Activated CD8-positive, alpha-beta T cell treated with anti-CD3 and anti-CD28 coated beads for 36 hours (primary cell): ENCODE data around the gene EPHA3. TPM values are rescaled to one million over a fixed set of nuclear protein-coding genes. Genes with fewer than 3 reads are reported as not detected.

Experiments
- ATAC-seq: fragments of 200-7000 bp; cut with Tn5 transposase; one replicate; pipeline ENCODE4 v1.10.0; 2021; ENCODE audit warnings: mild to moderate bottlenecking, moderate library complexity
- CTCF ChIA-PET: fragments of 350-600 bp; sonication (Branson Sonifier 250); formaldehyde crosslinking; loops from one replicate; lab custom pipeline; 2021; ENCODE audit warnings: antibody characterized with exemption; lab: Charles Lee
- POLR2A ChIA-PET: fragments of 350-600 bp; sonication (Branson Sonifier 250); formaldehyde crosslinking; loops from one replicate; lab custom pipeline; 2021; ENCODE audit warnings: antibody characterized with exemption; lab: Charles Lee
- DNase-seq: peaks from one replicate; pipeline ENCODE4 v3.0.0-alpha.2; 2020
- H3K27ac Mint-ChIP-seq: one replicate; pipeline ENCODE4 v1.8.0; 2021; ENCODE audit warnings: mild to moderate bottlenecking, mixed read lengths
- H3K27me3 Mint-ChIP-seq: one replicate; pipeline ENCODE4 v1.8.0; 2021; ENCODE audit warnings: mixed read lengths
- H3K36me3 Mint-ChIP-seq: one replicate; pipeline ENCODE4 v1.8.0; 2021; ENCODE audit warnings: low read depth, mixed read lengths
- H3K4me1 Mint-ChIP-seq: one replicate; pipeline ENCODE4 v1.8.0; 2021; ENCODE audit warnings: low read depth, mixed read lengths
- H3K4me3 Mint-ChIP-seq: one replicate; pipeline ENCODE4 v1.8.0; 2021; ENCODE audit warnings: mild to moderate bottlenecking, moderate library complexity, mixed read lengths
- H3K9me3 Mint-ChIP-seq: one replicate; pipeline ENCODE4 v1.8.0; 2021; ENCODE audit warnings: mixed read lengths
- intact Hi-C: fragments of 100-400 bp; cut with micrococcal nuclease; formaldehyde crosslinking; loops from one replicate; pipeline ENCODE4 v1.10.0; 2022
- total RNA-seq, 2 experiments: library from RNA; stranded (reverse); gene quantifications; one replicate each; pipeline ENCODE4 v1.2.3, GENCODE V29; 2021
- TF ChIP-seq, protein P1 (sequence below): fragments of 200-600 bp; IDR thresholded peaks from one replicate; pipeline ENCODE4 v1.8.0; 2022; ENCODE audit warnings: antibody characterized with exemption, mild to moderate bottlenecking

The EPHA3 gene
- total RNA-seq, 2 experiments from 2014 or later, result not detected

DNA sequence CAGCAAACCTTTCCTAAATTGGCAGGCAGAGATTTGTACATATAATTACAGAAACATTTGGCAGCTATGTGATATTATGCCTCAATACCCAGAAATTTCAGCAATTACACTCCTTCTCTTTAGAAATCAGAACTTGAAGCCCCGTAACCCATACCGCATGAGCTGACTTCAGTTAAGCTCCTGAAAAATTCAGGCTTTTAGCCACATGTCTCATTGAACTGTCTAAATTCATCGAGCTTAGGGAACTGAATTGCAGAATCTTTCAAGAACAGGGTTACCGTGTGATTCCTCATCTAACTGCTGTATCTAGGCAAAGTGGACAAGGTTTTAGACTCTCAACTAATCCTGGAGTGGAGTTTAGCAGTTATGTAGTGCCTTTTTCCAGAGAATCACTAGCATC, 333.0 kb downstream of the EPHA3 start:
- intact Hi-C loops, result no loop called here
- Mint-ChIP-seq H3K36me3 (no peaks in the 10 kb centered on the region), H3K4me3 (no peak overlapping the region), H3K27me3 (no peaks in the 10 kb centered on the region), H3K9me3 (peaks cover 8% of the 10 kb centered on the region), H3K27ac (no peak overlapping the region), H3K4me1 (no peaks in the 10 kb centered on the region)
- no peak for ATAC-seq
- CTCF ChIA-PET, result no interaction called here
- TF ChIP-seq, protein P1, sequence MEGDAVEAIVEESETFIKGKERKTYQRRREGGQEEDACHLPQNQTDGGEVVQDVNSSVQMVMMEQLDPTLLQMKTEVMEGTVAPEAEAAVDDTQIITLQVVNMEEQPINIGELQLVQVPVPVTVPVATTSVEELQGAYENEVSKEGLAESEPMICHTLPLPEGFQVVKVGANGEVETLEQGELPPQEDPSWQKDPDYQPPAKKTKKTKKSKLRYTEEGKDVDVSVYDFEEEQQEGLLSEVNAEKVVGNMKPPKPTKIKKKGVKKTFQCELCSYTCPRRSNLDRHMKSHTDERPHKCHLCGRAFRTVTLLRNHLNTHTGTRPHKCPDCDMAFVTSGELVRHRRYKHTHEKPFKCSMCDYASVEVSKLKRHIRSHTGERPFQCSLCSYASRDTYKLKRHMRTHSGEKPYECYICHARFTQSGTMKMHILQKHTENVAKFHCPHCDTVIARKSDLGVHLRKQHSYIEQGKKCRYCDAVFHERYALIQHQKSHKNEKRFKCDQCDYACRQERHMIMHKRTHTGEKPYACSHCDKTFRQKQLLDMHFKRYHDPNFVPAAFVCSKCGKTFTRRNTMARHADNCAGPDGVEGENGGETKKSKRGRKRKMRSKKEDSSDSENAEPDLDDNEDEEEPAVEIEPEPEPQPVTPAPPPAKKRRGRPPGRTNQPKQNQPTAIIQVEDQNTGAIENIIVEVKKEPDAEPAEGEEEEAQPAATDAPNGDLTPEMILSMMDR, result no peak
- DNase-seq, result no peak
- POLR2A ChIA-PET, result no interaction called here

DNA sequence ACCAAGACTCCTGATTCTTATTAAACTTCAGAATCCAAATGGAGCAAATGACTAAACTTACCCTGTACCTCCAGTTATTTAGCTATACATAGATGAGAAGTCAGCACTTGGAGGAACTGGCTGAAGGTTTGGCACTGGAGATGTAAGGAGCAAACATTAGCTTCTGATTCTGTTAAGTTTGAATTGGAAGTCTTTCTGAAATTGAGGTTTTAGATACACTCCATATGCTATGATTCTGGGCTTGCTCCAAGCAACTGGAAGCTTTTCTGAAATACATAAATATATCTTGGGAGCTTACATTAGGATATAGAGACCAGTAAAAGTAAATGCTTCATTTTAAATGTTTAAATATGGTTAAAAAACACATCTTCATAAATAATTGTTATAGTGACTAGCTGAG, 333.7 kb downstream of the EPHA3 start:
- DNase-seq (no peak), ATAC-seq (no peak)
- CTCF ChIA-PET, result interaction anchor here (1.5 kb wide), 1 partner anchor 106 kb away, joined by 3 read pairs; no protein-coding TSS in a partner anchor
- TF ChIP-seq, protein P1, result no peak
- Mint-ChIP-seq H3K27me3 (no peaks in the 10 kb centered on the region), H3K27ac (no peak overlapping the region), H3K9me3 (peaks cover 9% of the 10 kb centered on the region), H3K36me3 (no peaks in the 10 kb centered on the region), H3K4me3 (no peak overlapping the region), H3K4me1 (no peaks in the 10 kb centered on the region)
- intact Hi-C loops, result no loop called here
- POLR2A ChIA-PET, result interaction anchor here (0.6 kb wide), 1 partner anchor 628 kb away, joined by 3 read pairs; no protein-coding TSS in a partner anchor

GRCh38 chr3:89446593-89446992, 339.2 kb downstream of the EPHA3 start:
- intact Hi-C loops, result no loop called here
- Mint-ChIP-seq H3K4me1 (no peaks in the 10 kb centered on the region), H3K36me3 (no peaks in the 10 kb centered on the region), H3K27ac (no peak overlapping the region), H3K4me3 (no peak overlapping the region), H3K9me3 (peaks cover 12% of the 10 kb centered on the region), H3K27me3 (no peaks in the 10 kb centered on the region)
- POLR2A ChIA-PET, result interaction anchor here (0.5 kb wide), 1 partner anchor 822 kb away, joined by 3 read pairs; no protein-coding TSS in a partner anchor
- TF ChIP-seq, protein P1, result no peak
- no peak for ATAC-seq
- CTCF ChIA-PET, result no interaction called here
- DNase-seq, result no peak

DNA sequence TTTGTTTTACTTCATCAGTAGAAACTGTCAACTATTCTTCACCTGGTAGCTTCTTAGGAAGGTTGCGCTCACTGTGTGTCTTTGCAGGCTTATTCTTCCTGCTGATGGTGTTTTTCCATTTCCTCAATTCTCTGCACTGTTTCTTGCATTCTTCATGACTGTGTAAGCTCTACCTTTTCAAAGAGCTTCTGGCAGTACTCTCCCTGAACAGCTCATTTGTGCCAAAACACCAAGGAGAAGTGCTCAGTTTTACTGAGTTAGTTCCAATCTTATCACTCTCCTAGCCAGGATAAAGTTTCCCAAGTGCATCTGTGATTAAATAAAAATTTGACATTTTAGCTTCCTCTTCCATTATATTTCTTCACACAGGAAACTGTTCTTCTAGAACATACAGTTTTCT, 339.8 kb downstream of the EPHA3 start:
- H3K4me1 Mint-ChIP-seq, result no peaks in the 10 kb centered on the region
- H3K27me3 Mint-ChIP-seq, result no peaks in the 10 kb centered on the region

GRCh38 chr3:89449086-89449485, 341.7 kb downstream of the EPHA3 start:
- DNase-seq (no peak), ATAC-seq (no peak)
- H3K9me3 Mint-ChIP-seq, result peaks cover 6% of the 10 kb centered on the region
- no peaks in the 10 kb centered on the region for H3K4me1 Mint-ChIP-seq
- intact Hi-C loops, result no loop called here
- TF ChIP-seq, protein P1, result no peak
- no peak overlapping the region for H3K27ac Mint-ChIP-seq
- ChIA-PET CTCF (no interaction called here), POLR2A (no interaction called here)
- H3K27me3 Mint-ChIP-seq, result no peaks in the 10 kb centered on the region
- no peak overlapping the region for H3K4me3 Mint-ChIP-seq
- no peaks in the 10 kb centered on the region for H3K36me3 Mint-ChIP-seq

More for the DNA sequence above, 339.8 kb downstream of the EPHA3 start:
- intact Hi-C loops, result no loop called here
- TF ChIP-seq, protein P1, result no peak
- Mint-ChIP-seq H3K9me3 (peaks cover 11% of the 10 kb centered on the region), H3K27ac (no peak overlapping the region), H3K36me3 (no peaks in the 10 kb centered on the region), H3K4me3 (no peak overlapping the region)
- CTCF ChIA-PET, result no interaction called here
- no peak for ATAC-seq
- DNase-seq, result no peak
- POLR2A ChIA-PET, result no interaction called here
